Karpas-422 (cell line): ENCODE data around the gene DYNC2H1. TPM values are rescaled to one million over a fixed set of nuclear protein-coding genes. Genes with fewer than 3 reads are reported as not detected.

ENCODE experiments used
- DNase-seq: peaks from one replicate; pipeline ENCODE4 v3.0.0-alpha.2; 2015
- H2AFZ ChIP-seq: fragments of 200-600 bp; sonication (generic); 2 replicates; pipeline ENCODE4 v1.6.1; 2014; ENCODE audit warnings: antibody characterized with exemption, low read length, mixed read lengths
- H3K27ac ChIP-seq: fragments of 200-600 bp; sonication (generic); 2 replicates; pipeline ENCODE4 v1.5.1; 2014; ENCODE audit warnings: mild to moderate bottlenecking, low read length, moderate library complexity
- H3K27me3 ChIP-seq: fragments of 200-600 bp; sonication (generic); 2 replicates; pipeline ENCODE4 v1.6.1; 2014; ENCODE audit warnings: low read length, mixed read lengths
- H3K36me3 ChIP-seq: fragments of 200-600 bp; sonication (generic); 2 replicates; pipeline ENCODE4 v1.6.1; 2014; ENCODE audit warnings: low read length, mixed read lengths; ENCODE audit not compliant: insufficient read depth
- H3K4me1 ChIP-seq: fragments of 200-600 bp; sonication (generic); 2 replicates; pipeline ENCODE4 v1.6.1; 2014; ENCODE audit warnings: mild to moderate bottlenecking, low read length, mixed read lengths
- H3K4me2 ChIP-seq: fragments of 200-600 bp; sonication (generic); 2 replicates; pipeline ENCODE4 v1.6.1; 2014; ENCODE audit warnings: low read length, low read depth, mild to moderate bottlenecking; ENCODE audit not compliant: poor library complexity, severe bottlenecking
- H3K4me3 ChIP-seq: fragments of 200-600 bp; sonication (generic); 2 replicates; pipeline ENCODE4 v1.5.1; 2014; ENCODE audit warnings: mild to moderate bottlenecking, antibody characterized with exemption, low read length, mixed read lengths
- H3K79me2 ChIP-seq: fragments of 200-600 bp; sonication (generic); 2 replicates; pipeline ENCODE4 v1.6.1; 2014; ENCODE audit warnings: mild to moderate bottlenecking, low read length, mixed read lengths
- H3K9ac ChIP-seq: fragments of 200-600 bp; sonication (generic); 2 replicates; pipeline ENCODE4 v1.6.0; 2014; ENCODE audit warnings: low read length
- H3K9me2 ChIP-seq: fragments of 200-600 bp; sonication (generic), shearing (Covaris generic); replicated peaks from 2 replicates; pipeline ENCODE4 v1.6.0; 2014; ENCODE audit warnings: mild to moderate bottlenecking, low read length, moderate library complexity; ENCODE audit not compliant: insufficient read depth
- H3K9me3 ChIP-seq: fragments of 300-700, 200-600 bp; sonication (generic); 2 replicates; pipeline ENCODE4 v1.6.1; 2014; ENCODE audit warnings: low read length, mixed read lengths
- H4K20me1 ChIP-seq: fragments of 200-600 bp; sonication (generic); 2 replicates; pipeline ENCODE4 v1.6.1; 2014; ENCODE audit warnings: mild to moderate bottlenecking, antibody characterized with exemption, low read length, low read depth; ENCODE audit not compliant: insufficient read depth
- total RNA-seq: library from RNA; depleted of rRNA; stranded (reverse); fragments of >200 nt; shearing (Covaris generic); gene quantifications from 2 replicates; pipeline ENCODE4 v1.2.3, GENCODE V29; 2014; ENCODE audit warnings: low replicate concordance

The DYNC2H1 gene
- total RNA-seq, 1 experiment from 2014 or later, result 3.9 TPM

GRCh38 chr11:103453915-103454709 is 344.9 kb downstream of the DYNC2H1 start:
- Histone ChIP-seq H3K27ac (no peak overlapping the region), H2AFZ (no peak overlapping the region), H3K9ac (no peak overlapping the region), H3K9me3 (no peaks in the 10 kb centered on the region), H3K4me2 (no peak overlapping the region), H3K27me3 (no peaks in the 10 kb centered on the region), H3K36me3 (no peaks in the 10 kb centered on the region), H3K9me2 (no peaks in the 10 kb centered on the region), H3K4me3 (no peak overlapping the region), H4K20me1 (no peaks in the 10 kb centered on the region), H3K79me2 (no peaks in the 10 kb centered on the region), H3K4me1 (no peaks in the 10 kb centered on the region)
- DNase-seq, result no peak

GRCh38 chr11:103464420-103464819 is 355.2 kb downstream of the DYNC2H1 start:
- no peak overlapping the region for H3K4me2 ChIP-seq
- no peaks in the 10 kb centered on the region for H3K27me3 ChIP-seq
- no peaks in the 10 kb centered on the region for H3K36me3 ChIP-seq
- no peak for DNase-seq
- H3K4me1 ChIP-seq, result no peaks in the 10 kb centered on the region
- no peak overlapping the region for H3K4me3 ChIP-seq
- no peaks in the 10 kb centered on the region for H4K20me1 ChIP-seq
- no peak overlapping the region for H3K9ac ChIP-seq
- no peaks in the 10 kb centered on the region for H3K9me3 ChIP-seq
- no peak overlapping the region for H2AFZ ChIP-seq
- H3K27ac ChIP-seq, result no peak overlapping the region
- no peaks in the 10 kb centered on the region for H3K79me2 ChIP-seq
- no peaks in the 10 kb centered on the region for H3K9me2 ChIP-seq

- H2AFZ ChIP-seq, result no peak overlapping the region
- H3K9me2 ChIP-seq, result no peaks in the 10 kb centered on the region
- H3K4me2 ChIP-seq, result no peak overlapping the region
- H3K4me1 ChIP-seq, result no peaks in the 10 kb centered on the region
- no peaks in the 10 kb centered on the region for H3K9me3 ChIP-seq
- no peak overlapping the region for H3K27ac ChIP-seq
- no peaks in the 10 kb centered on the region for H3K27me3 ChIP-seq
- DNase-seq, result no peak
- no peak overlapping the region for H3K4me3 ChIP-seq
- no peaks in the 10 kb centered on the region for H4K20me1 ChIP-seq
- no peaks in the 10 kb centered on the region for H3K36me3 ChIP-seq
- no peaks in the 10 kb centered on the region for H3K79me2 ChIP-seq
- no peak overlapping the region for H3K9ac ChIP-seq
Observed at GRCh38 chr11:103465555-103466140, 356.4 kb downstream of the DYNC2H1 start.

- H3K4me1 ChIP-seq, result no peaks in the 10 kb centered on the region
Observed at GRCh38 chr11:103471546-103471945, 362.3 kb downstream of the DYNC2H1 start.

GRCh38 chr11:103476874-103477273 is 367.6 kb downstream of the DYNC2H1 start:
- no peaks in the 10 kb centered on the region for H3K9me3 ChIP-seq
- no peaks in the 10 kb centered on the region for H3K36me3 ChIP-seq
- no peaks in the 10 kb centered on the region for H3K79me2 ChIP-seq
- H3K4me3 ChIP-seq, result no peak overlapping the region
- no peak overlapping the region for H2AFZ ChIP-seq
- H3K4me2 ChIP-seq, result no peak overlapping the region
- no peaks in the 10 kb centered on the region for H3K9me2 ChIP-seq
- no peaks in the 10 kb centered on the region for H4K20me1 ChIP-seq
- no peak for DNase-seq
- H3K4me1 ChIP-seq, result no peaks in the 10 kb centered on the region
- H3K27ac ChIP-seq, result no peak overlapping the region
- no peak overlapping the region for H3K9ac ChIP-seq
- H3K27me3 ChIP-seq, result no peaks in the 10 kb centered on the region; the same call in 1 of the 2 replicates

More at GRCh38 chr11:103471546-103471945, 362.3 kb downstream of the DYNC2H1 start:
- Histone ChIP-seq H3K27ac (no peak overlapping the region), H3K4me2 (no peak overlapping the region), H3K9ac (no peak overlapping the region), H3K9me2 (no peaks in the 10 kb centered on the region), H4K20me1 (no peaks in the 10 kb centered on the region), H3K9me3 (no peaks in the 10 kb centered on the region), H3K36me3 (no peaks in the 10 kb centered on the region), H3K4me3 (no peak overlapping the region), H3K79me2 (no peaks in the 10 kb centered on the region), H3K27me3 (no peaks in the 10 kb centered on the region), H2AFZ (no peak overlapping the region)
- no peak for DNase-seq

- no peak overlapping the region for H3K27ac ChIP-seq
- H3K9me3 ChIP-seq, result no peaks in the 10 kb centered on the region
- no peaks in the 10 kb centered on the region for H4K20me1 ChIP-seq
- H3K4me1 ChIP-seq, result no peaks in the 10 kb centered on the region
- no peak overlapping the region for H3K9ac ChIP-seq
- no peak overlapping the region for H2AFZ ChIP-seq
- H3K27me3 ChIP-seq, result no peaks in the 10 kb centered on the region; the same call in 1 of the 2 replicates
- DNase-seq, result no peak
- no peaks in the 10 kb centered on the region for H3K36me3 ChIP-seq
- no peak overlapping the region for H3K4me3 ChIP-seq
- H3K9me2 ChIP-seq, result no peaks in the 10 kb centered on the region
- H3K4me2 ChIP-seq, result no peak overlapping the region
- no peaks in the 10 kb centered on the region for H3K79me2 ChIP-seq
Observed at GRCh38 chr11:103480421-103480820, 371.2 kb downstream of the DYNC2H1 start.

GRCh38 chr11:103483996-103484395 is 374.8 kb downstream of the DYNC2H1 start:
- Histone ChIP-seq H2AFZ (no peak overlapping the region), H3K4me1 (no peaks in the 10 kb centered on the region), H3K9ac (no peak overlapping the region), H3K79me2 (no peaks in the 10 kb centered on the region), H3K9me2 (no peaks in the 10 kb centered on the region), H3K4me3 (no peak overlapping the region), H3K27me3 (no peaks in the 10 kb centered on the region; the same call in 1 of the 2 replicates), H3K9me3 (no peaks in the 10 kb centered on the region), H3K36me3 (no peaks in the 10 kb centered on the region), H3K27ac (no peak overlapping the region), H3K4me2 (no peak overlapping the region), H4K20me1 (no peaks in the 10 kb centered on the region)
- no peak for DNase-seq

GRCh38 chr11:103484545-103484944 is 375.3 kb downstream of the DYNC2H1 start:
- DNase-seq, result peak; percentile 52
- Histone ChIP-seq H3K79me2 (no peaks in the 10 kb centered on the region), H3K4me2 (no peak overlapping the region), H4K20me1 (no peaks in the 10 kb centered on the region), H2AFZ (no peak overlapping the region), H3K9me2 (no peaks in the 10 kb centered on the region), H3K4me1 (no peaks in the 10 kb centered on the region), H3K27ac (no peak overlapping the region), H3K4me3 (no peak overlapping the region), H3K9ac (no peak overlapping the region), H3K27me3 (no peaks in the 10 kb centered on the region), H3K9me3 (no peaks in the 10 kb centered on the region), H3K36me3 (no peaks in the 10 kb centered on the region)
